HUES6 (cell line): Measurements from ENCODE around the gene CPT1C.
A peak's percentile ranks its signal among the peaks of the same experiment; 100 is the strongest.

Source experiments
- H3K27ac ChIP-seq: 2 replicates; pipeline ENCODE4 v1.7.0; 2013; ENCODE audit warnings: low read depth, mild to moderate bottlenecking, low read length, inconsistent platforms
- H3K27me3 ChIP-seq: 2 replicates; pipeline ENCODE4 v1.6.1; 2013; ENCODE audit warnings: low read length; ENCODE audit not compliant: control insufficient read depth, insufficient read depth
- H3K36me3 ChIP-seq: 2 replicates; pipeline ENCODE4 v1.6.1; 2013; ENCODE audit warnings: low read length; ENCODE audit not compliant: control insufficient read depth, insufficient read depth
- H3K4me1 ChIP-seq: 2 replicates; pipeline ENCODE4 v1.6.1; 2013; ENCODE audit warnings: low read length; ENCODE audit not compliant: control insufficient read depth, insufficient read depth
- H3K4me3 ChIP-seq: 2 replicates; pipeline ENCODE4 v1.5.1; 2013; ENCODE audit warnings: low read depth, low read length
- H3K9ac ChIP-seq: one replicate; pipeline ENCODE4 v1.6.1; 2013; ENCODE audit warnings: mild to moderate bottlenecking, low read length
- H3K9me3 ChIP-seq: 2 replicates; pipeline ENCODE4 v1.6.1; 2013; ENCODE audit warnings: low read depth, low read length; ENCODE audit not compliant: control insufficient read depth, insufficient read depth

CPT1C gene

DNA sequence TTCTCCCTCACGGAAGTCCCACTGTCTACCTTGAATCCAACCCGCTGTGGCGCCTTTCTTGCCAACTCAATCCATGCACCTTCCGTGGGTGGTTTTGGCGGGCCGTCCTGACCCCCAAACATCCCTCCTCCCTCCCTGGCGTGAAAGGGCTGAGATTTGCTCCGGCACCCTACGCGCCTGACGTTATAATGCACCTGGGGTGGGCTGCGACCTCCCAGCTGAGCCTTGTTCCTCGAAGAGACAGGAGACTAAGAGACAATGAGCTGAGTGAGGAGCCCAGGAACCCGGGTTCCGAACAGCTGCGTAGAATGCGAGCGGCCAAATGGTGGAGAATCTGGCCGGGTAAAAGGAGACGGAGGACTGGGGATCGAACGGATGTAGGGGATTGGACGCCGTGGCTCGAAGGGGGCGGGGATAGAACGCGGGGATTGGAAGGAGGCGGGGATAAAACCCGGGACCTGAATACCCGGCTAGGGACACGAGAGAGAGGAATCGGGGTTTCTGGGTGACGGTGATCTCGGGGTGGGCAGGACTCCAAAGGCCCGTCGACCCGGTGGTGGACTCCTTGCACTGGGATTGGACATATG lies at the start of gene CPT1C:
CPT1C (plus strand) TSS at position 461 of the 587 bp plus-strand sequence. CDS start 1,137 bp downstream, outside the sequence.
- peak within 1 kb of the TSS; percentile 70 for H3K9ac ChIP-seq
- no peak within 1 kb of the TSS for H3K27ac ChIP-seq
- H3K4me3 ChIP-seq, result peak within 1 kb of the TSS; percentile 67

DNA sequence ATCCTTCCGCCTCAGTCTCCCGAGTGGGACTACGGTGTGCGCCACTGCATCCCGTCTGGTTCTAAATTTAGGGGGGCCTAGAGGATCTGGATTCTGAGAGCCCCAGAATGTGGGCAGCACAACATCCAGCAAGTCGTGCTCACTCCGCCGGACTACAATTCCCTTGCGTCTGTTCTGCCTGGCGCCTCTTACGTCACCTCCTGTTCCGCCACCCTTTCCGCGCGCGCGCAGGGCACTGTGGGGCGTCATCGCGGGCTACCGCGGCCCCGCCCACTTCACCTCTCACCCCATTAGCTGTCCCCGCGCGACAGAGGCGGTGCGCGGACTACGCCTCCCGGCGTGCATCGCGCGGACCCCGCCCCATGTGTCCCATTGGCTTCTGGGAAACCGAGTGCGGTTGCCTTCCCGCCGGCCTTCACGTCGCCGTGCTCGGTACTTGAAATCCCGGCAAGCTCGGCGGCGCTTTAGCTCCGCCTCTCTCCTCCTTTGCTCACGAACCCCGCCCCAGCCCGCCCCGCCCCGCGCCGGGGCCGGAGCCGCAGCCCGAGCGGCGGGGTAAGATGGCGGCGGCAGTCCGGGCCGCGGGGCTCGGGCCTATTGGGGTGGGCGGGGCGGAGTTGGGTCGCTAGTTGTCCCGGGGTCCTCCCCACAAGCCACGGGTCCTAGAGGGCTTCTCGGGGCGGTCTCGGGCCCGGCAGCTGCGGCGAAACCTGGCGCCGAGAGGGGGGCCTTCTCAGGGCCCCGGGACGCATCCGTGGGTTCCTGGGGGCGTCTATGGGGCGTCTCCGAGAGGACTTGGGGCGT lies 49.0 kb upstream of the CPT1C start, which contains the start of gene SCAF1:
SCAF1 (plus strand) TSS at position 522 of the 804 bp plus-strand sequence. CDS start 2,818 bp downstream, outside the sequence.
- peaks cover 29% of the 10 kb centered on the region for H3K4me1 ChIP-seq
- H3K27me3 ChIP-seq, result peaks cover 3% of the 10 kb centered on the region; the same call in 1 of the 2 replicates
- no peaks in the 10 kb centered on the region for H3K9me3 ChIP-seq
- H3K4me3 ChIP-seq, result peak within 1 kb of the TSS; percentile 96
- peaks cover 23% of the 10 kb centered on the region for H3K36me3 ChIP-seq
- peak within 1 kb of the TSS; percentile 98 for H3K9ac ChIP-seq
- peak within 1 kb of the TSS; percentile 99 for H3K27ac ChIP-seq

More for the DNA sequence above, at the start of gene CPT1C:
- no peaks in the 10 kb centered on the region for H3K27me3 ChIP-seq
- peaks cover 13% of the 10 kb centered on the region for H3K4me1 ChIP-seq
- H3K36me3 ChIP-seq, result peaks cover 29% of the 10 kb centered on the region
- no peaks in the 10 kb centered on the region for H3K9me3 ChIP-seq

DNA sequence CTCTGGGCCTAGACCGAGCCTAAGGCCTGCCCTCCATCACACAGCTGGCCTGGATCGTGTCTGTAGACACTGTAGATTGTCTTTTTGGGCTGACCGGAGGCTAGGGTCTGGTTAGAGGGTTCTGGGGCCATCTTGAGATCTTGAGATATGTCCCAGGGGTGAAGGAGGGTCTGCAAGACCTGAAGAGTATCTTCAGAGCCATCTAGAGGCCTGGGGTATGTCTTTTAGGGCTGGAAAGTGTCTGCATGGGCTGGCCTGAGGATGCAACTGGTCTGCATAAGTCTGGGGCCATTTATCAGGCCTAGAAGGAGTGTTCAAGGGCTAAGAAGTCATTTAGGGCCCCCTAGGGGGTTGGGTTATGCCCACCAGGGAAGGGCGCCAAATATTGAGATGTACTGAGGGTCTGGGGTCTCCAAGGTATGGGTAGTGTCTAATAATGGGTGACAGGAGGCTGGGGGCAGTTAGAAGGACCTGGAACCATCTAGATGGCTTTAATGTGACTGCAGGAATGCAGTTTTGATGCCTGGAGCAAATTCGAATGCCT lies 48.4 kb upstream of the CPT1C start:
- Histone ChIP-seq H3K27me3 (peaks cover 3% of the 10 kb centered on the region; the same call in 1 of the 2 replicates), H3K9me3 (no peaks in the 10 kb centered on the region), H3K4me3 (peak overlapping the region; percentile 96), H3K4me1 (peaks cover 27% of the 10 kb centered on the region), H3K36me3 (peaks cover 30% of the 10 kb centered on the region), H3K27ac (peak overlapping the region; percentile 92), H3K9ac (peak overlapping the region; percentile 98)

DNA sequence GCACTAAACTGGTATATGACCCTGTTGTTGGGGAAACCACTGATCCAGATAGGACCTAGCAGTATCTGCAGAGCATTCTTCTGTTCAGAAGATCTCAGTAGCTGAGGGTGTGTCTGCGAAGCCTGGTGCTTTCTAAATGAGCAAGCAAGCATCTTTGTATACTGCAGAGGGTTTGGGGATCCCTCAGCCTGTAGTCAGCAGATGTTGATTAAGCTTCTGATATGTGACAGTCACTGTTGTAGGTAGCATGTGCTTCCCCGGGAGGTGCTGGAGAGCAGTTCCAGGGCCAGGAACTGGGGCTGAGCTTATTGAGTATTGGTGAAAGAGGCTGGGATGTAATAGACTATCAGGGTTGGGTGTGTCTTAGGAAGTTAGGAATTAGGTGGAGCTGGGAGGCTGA lies 47.5 kb upstream of the CPT1C start:
- peak overlapping the region; percentile 96; the same call in 1 of the 2 replicates for H3K4me3 ChIP-seq
- H3K27ac ChIP-seq, result no peak overlapping the region
- no peak overlapping the region for H3K9ac ChIP-seq
- H3K36me3 ChIP-seq, result peaks cover 35% of the 10 kb centered on the region
- peaks cover 21% of the 10 kb centered on the region for H3K4me1 ChIP-seq
- no peaks in the 10 kb centered on the region for H3K9me3 ChIP-seq
- H3K27me3 ChIP-seq, result peaks cover 3% of the 10 kb centered on the region; the same call in 1 of the 2 replicates

DNA sequence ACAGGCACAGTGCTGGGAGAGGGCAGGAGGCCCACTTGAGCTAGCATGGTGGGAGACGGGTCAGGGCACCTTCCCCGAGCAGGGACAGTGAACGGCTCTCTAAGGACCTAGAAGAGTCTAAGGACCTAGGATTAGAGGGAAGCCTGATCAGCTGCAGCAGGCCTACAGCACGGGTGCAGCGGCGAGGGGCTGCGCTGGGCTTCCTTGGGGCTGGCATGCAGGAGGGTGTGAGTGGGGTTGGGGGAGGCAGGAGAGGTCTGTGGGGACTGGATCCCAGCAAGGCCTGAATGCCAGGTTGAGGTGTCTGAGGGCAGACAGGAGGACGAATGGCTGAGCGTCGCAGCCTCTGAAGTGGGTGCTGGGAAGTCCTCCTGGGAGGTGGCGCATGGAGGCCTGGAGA lies 45.3 kb upstream of the CPT1C start:
- H3K4me1 ChIP-seq, result peaks cover 13% of the 10 kb centered on the region; the same call in 1 of the 2 replicates
- H3K36me3 ChIP-seq, result peaks cover 52% of the 10 kb centered on the region
- H3K9ac ChIP-seq, result no peak overlapping the region
- no peaks in the 10 kb centered on the region for H3K27me3 ChIP-seq
- no peaks in the 10 kb centered on the region for H3K9me3 ChIP-seq
- no peak overlapping the region for H3K27ac ChIP-seq
- H3K4me3 ChIP-seq, result no peak overlapping the region

DNA sequence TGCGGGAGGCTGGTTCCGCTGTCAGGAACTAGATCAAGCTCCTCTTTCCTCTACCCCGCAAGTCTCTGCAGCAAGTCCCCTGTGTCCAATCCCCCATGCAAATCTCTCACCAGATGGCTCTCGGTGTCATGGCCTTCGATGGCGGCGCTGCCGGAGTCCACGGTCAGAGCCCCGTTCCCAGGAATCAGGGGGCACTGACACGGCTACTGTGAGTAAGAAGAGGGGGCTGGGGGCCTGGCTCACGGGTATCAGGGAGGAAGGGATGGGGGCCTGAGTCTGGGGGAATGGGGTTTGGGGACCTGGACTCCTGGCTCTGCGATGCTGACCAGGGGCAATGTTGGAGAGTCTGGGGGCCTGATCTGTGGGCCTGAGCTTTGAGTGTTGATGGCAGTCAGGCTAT lies 44.9 kb upstream of the CPT1C start:
- Histone ChIP-seq H3K36me3 (peaks cover 54% of the 10 kb centered on the region), H3K4me3 (no peak overlapping the region), H3K27ac (no peak overlapping the region), H3K4me1 (peaks cover 10% of the 10 kb centered on the region; the same call in 1 of the 2 replicates), H3K27me3 (no peaks in the 10 kb centered on the region), H3K9me3 (no peaks in the 10 kb centered on the region), H3K9ac (no peak overlapping the region)

DNA sequence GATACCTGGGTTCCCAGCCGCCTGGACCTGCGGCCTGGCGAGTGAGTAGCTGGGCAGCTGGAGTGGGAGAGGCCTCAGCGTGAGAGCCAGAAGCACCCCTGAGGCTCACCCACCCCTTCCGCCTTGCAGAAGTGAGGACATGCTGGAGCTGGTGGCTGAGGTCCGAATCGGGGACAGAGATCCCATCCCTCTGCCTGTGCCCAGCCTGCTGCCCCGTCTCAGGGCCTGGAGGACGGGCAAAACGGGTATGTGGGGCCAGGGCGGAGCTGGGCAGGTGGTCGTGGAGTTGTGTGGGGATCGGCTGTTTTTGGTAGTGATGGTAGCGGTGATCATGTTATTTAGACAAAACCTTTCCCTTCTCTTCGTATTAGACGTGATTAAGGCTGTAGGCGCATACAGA lies 44.3 kb upstream of the CPT1C start:
- H3K27me3 ChIP-seq, result no peaks in the 10 kb centered on the region
- peaks cover 59% of the 10 kb centered on the region for H3K36me3 ChIP-seq
- H3K4me3 ChIP-seq, result no peak overlapping the region
- H3K9ac ChIP-seq, result no peak overlapping the region
- H3K27ac ChIP-seq, result no peak overlapping the region
- H3K4me1 ChIP-seq, result peaks cover 8% of the 10 kb centered on the region; the same call in 1 of the 2 replicates
- no peaks in the 10 kb centered on the region for H3K9me3 ChIP-seq

DNA sequence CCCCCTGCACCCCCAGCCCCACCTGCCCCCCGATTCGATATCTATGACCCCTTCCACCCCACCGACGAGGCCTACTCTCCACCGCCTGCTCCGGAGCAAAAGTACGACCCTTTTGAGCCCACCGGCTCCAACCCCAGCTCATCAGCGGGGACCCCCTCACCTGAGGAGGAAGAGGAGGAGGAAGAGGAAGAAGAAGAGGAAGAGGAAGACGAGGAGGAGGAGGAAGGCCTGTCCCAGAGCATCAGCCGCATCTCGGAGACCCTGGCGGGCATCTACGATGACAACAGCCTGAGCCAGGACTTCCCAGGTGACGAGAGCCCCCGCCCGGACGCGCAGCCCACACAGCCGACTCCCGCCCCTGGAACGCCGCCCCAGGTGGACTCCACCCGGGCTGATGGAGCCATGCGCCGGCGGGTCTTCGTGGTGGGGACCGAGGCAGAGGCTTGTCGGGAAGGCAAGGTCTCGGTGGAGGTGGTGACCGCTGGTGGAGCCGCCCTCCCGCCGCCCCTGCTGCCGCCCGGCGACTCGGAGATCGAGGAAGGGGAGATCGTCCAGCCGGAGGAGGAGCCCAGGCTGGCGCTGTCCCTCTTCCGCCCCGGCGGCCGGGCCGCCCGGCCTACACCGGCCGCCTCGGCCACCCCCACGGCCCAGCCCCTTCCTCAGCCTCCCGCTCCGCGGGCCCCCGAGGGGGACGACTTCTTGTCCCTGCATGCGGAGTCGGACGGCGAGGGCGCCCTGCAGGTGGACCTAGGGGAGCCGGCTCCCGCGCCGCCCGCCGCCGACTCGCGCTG lies 39.7 kb upstream of the CPT1C start:
- Histone ChIP-seq H3K36me3 (peaks cover 83% of the 10 kb centered on the region), H3K27me3 (no peaks in the 10 kb centered on the region), H3K4me1 (peaks cover 4% of the 10 kb centered on the region; the same call in 1 of the 2 replicates), H3K9ac (no peak overlapping the region), H3K9me3 (no peaks in the 10 kb centered on the region), H3K4me3 (no peak overlapping the region), H3K27ac (no peak overlapping the region)

DNA sequence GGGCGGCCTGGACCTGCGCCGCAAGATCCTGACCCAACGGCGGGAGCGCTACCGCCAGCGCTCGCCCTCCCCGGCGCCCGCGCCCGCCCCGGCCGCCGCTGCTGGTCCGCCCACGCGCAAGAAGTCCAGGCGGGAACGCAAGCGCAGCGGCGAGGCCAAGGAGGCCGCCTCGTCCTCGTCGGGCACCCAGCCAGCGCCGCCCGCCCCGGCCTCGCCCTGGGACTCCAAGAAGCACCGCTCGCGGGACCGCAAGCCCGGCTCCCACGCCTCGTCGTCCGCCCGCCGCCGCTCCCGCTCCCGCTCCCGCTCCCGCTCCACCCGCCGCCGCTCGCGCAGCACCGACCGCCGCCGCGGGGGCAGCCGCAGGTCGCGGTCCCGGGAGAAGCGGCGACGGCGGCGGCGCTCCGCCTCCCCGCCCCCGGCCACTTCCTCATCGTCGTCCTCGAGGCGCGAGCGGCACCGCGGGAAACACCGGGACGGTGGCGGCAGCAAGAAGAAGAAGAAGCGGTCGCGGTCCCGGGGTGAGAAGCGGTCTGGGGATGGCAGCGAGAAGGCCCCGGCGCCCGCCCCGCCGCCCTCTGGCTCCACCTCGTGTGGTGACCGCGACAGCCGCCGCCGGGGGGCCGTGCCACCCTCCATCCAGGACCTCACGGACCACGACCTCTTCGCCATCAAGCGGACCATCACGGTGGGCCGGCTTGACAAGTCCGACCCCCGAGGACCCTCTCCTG lies 38.9 kb upstream of the CPT1C start:
- H3K27ac ChIP-seq, result no peak overlapping the region
- no peaks in the 10 kb centered on the region for H3K27me3 ChIP-seq
- H3K4me1 ChIP-seq, result peaks cover 9% of the 10 kb centered on the region
- H3K36me3 ChIP-seq, result peaks cover 83% of the 10 kb centered on the region
- H3K9me3 ChIP-seq, result no peaks in the 10 kb centered on the region
- H3K9ac ChIP-seq, result no peak overlapping the region
- no peak overlapping the region for H3K4me3 ChIP-seq
